Effector memory CD4-positive, alpha-beta T cell (primary cell): ENCODE data around the gene ITGB4.

ENCODE experiments used
- DNase-seq, 3 donors: peaks; one replicate each; pipeline ENCODE4 v3.0.0-alpha.2; 2020
- H3K27ac ChIP-seq: 2 replicates; pipeline ENCODE4 v1.7.0; 2013; ENCODE audit warnings: mild to moderate bottlenecking, low read length, moderate library complexity; ENCODE audit not compliant: insufficient read depth, poor library complexity, severe bottlenecking
- H3K27me3 ChIP-seq: replicated peaks from 2 replicates; pipeline ENCODE4 v1.7.0; 2013; ENCODE audit warnings: mild to moderate bottlenecking, low read length; ENCODE audit not compliant: insufficient read depth, control insufficient read depth, poor library complexity, severe bottlenecking
- H3K36me3 ChIP-seq: 2 replicates; pipeline ENCODE4 v1.7.0; 2013; ENCODE audit warnings: mild to moderate bottlenecking, low read length, moderate library complexity; ENCODE audit not compliant: control insufficient read depth, insufficient read depth
- H3K4me1 ChIP-seq: 2 replicates; pipeline ENCODE4 v1.7.0; 2013; ENCODE audit warnings: low read length, mild to moderate bottlenecking; ENCODE audit not compliant: control insufficient read depth, insufficient read depth, poor library complexity, severe bottlenecking
- H3K4me3 ChIP-seq: 2 replicates; pipeline ENCODE4 v1.7.0; 2013; ENCODE audit warnings: low read length, low read depth, mild to moderate bottlenecking; ENCODE audit not compliant: insufficient read depth, poor library complexity, severe bottlenecking
- H3K9me3 ChIP-seq: 2 replicates; pipeline ENCODE4 v1.7.0; 2013; ENCODE audit warnings: mild to moderate bottlenecking, low read length, moderate library complexity; ENCODE audit not compliant: control insufficient read depth

ITGB4 gene

DNA sequence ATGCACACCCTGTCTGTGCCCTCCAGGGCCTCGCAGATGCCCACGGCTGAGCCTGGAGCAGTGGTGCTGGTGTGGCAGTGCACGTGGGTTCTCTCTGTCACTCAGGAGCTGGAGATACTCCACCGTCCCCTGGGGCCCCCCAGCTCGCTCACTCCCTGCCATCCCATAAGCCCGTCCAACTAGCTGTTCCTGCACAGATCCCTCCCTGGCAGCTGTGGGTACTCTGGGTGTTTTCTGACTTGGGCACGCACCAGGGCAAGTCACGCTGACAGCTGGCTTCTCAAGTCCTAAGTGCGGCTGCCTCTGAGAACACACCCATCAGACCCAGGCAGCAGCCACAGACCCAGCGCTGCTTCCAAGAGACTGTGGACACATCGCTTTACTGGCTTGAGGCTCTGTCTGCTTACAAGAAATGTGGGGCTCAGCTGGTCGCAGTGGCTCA lies 25.4 kb upstream of the ITGB4 start:
- no peak overlapping the region for H3K27ac ChIP-seq
- H3K36me3 ChIP-seq = peaks cover 68% of the 10 kb centered on the region
- H3K27me3 ChIP-seq = no peaks in the 10 kb centered on the region
- no peaks in the 10 kb centered on the region for H3K4me1 ChIP-seq
- H3K9me3 ChIP-seq = no peaks in the 10 kb centered on the region
- DNase-seq = no peak
- H3K4me3 ChIP-seq = no peak overlapping the region

GRCh38 chr17:75697651-75698291 lies 23.5 kb upstream of the ITGB4 start:
- H3K4me3 ChIP-seq = no peak overlapping the region
- H3K27ac ChIP-seq = no peak overlapping the region

DNA sequence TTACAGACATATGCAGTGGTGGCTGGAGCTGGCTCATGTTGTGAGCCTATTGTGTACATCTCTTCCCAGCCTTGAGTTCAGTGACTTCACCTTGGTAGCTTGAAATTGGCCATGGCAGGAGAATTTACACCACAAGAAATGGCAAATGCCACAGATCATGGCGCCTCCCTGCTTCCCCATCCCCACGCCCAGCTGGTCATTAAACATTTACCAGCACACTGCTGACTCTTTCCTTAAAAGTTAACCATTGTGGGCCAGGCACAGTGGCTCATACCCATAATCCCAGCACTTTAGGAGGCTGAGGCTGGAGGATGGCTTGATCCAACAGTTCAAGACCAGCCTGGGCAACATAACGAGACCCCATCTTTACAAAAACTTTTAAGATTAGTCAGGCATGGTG lies 22.6 kb upstream of the ITGB4 start:
- Histone ChIP-seq H3K27ac (no peak overlapping the region), H3K4me1 (no peaks in the 10 kb centered on the region)
- no peak for DNase-seq

More at GRCh38 chr17:75697651-75698291, 23.5 kb upstream of the ITGB4 start:
- H3K9me3 ChIP-seq = no peaks in the 10 kb centered on the region
- peaks cover 72% of the 10 kb centered on the region for H3K36me3 ChIP-seq
- no peaks in the 10 kb centered on the region for H3K27me3 ChIP-seq
- no peak for DNase-seq
- H3K4me1 ChIP-seq = no peaks in the 10 kb centered on the region

GRCh38 chr17:75701288-75701687 lies 20.0 kb upstream of the ITGB4 start:
- H3K27ac ChIP-seq = no peak overlapping the region

More for the DNA sequence above, 22.6 kb upstream of the ITGB4 start:
- H3K36me3 ChIP-seq = peaks cover 73% of the 10 kb centered on the region
- no peak overlapping the region for H3K4me3 ChIP-seq
- H3K9me3 ChIP-seq = no peaks in the 10 kb centered on the region
- H3K27me3 ChIP-seq = no peaks in the 10 kb centered on the region

GRCh38 chr17:75703191-75703590 lies 18.1 kb upstream of the ITGB4 start:
- no peaks in the 10 kb centered on the region for H3K9me3 ChIP-seq
- H3K27ac ChIP-seq = no peak overlapping the region
- H3K4me3 ChIP-seq = no peak overlapping the region
- peaks cover 83% of the 10 kb centered on the region for H3K36me3 ChIP-seq
- H3K27me3 ChIP-seq = no peaks in the 10 kb centered on the region
- DNase-seq = no peak
- no peaks in the 10 kb centered on the region for H3K4me1 ChIP-seq

More at GRCh38 chr17:75701288-75701687, 20.0 kb upstream of the ITGB4 start:
- no peaks in the 10 kb centered on the region for H3K9me3 ChIP-seq
- peaks cover 83% of the 10 kb centered on the region for H3K36me3 ChIP-seq
- no peak for DNase-seq
- H3K4me3 ChIP-seq = no peak overlapping the region
- H3K4me1 ChIP-seq = no peaks in the 10 kb centered on the region
- H3K27me3 ChIP-seq = no peaks in the 10 kb centered on the region

DNA sequence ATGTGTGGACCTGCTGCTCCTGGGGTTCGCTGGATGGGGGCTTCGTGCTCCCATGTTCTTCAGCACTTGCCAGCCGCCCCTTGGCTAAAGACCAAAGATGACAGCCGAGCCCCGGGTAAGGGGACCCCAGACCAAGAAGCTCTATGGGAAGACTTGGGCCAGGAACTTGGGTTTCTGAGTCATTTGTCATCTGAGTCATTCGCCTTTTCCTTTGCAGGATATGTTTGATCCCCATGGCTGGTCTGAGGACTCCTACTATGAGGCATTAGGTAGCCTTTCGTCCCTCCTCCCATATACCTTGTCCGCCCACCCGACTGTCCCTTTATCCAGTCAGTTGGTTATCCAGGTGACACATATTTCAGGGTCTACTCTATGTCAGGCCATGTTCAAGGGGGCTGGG lies 17.7 kb upstream of the ITGB4 start:
- Histone ChIP-seq H3K36me3 (peaks cover 80% of the 10 kb centered on the region), H3K4me1 (no peaks in the 10 kb centered on the region), H3K9me3 (no peaks in the 10 kb centered on the region), H3K27me3 (no peaks in the 10 kb centered on the region), H3K27ac (no peak overlapping the region), H3K4me3 (no peak overlapping the region)
- no peak for DNase-seq

- no peak for DNase-seq
- no peaks in the 10 kb centered on the region for H3K4me1 ChIP-seq
Observed at GRCh38 chr17:75704963-75705875, 16.0 kb upstream of the ITGB4 start.

DNA sequence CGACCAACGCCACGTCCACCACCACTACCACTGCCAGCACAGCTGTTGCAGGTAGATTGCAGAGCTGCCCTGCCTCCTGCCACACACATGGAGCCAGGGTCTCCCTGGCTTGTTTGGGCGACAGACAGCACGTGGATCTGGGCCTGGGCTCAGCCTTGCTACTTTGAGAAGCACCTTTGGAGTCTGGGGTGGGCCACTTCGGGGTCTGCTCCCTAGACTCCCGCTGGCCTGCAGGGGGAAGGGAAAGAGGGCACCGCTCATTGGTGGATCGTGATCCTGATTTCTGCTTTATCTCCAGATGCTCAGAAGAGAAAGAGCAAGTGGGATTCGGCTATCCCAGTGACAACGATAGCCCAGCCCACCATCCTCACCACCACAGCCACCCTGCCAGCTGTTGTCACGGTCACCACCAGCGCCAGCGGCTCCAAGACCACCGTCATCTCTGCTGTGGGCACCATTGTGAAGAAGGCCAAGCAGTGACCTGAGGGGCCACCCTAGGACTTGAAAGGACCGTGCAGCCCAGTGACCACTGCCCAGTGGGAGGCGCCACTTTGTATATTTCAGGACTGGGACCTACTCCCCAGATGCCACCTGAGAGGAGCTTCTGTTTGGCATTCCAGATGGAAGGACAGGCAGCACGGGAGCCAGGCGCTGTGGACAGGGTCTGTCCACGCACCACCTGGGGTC lies 15.1 kb upstream of the ITGB4 start:
- no peak for DNase-seq
- no peaks in the 10 kb centered on the region for H3K27me3 ChIP-seq
- peaks cover 64% of the 10 kb centered on the region for H3K36me3 ChIP-seq
- no peak overlapping the region for H3K27ac ChIP-seq
- no peaks in the 10 kb centered on the region for H3K4me1 ChIP-seq
- H3K9me3 ChIP-seq = no peaks in the 10 kb centered on the region
- no peak overlapping the region for H3K4me3 ChIP-seq

More at GRCh38 chr17:75704963-75705875, 16.0 kb upstream of the ITGB4 start:
- Histone ChIP-seq H3K27ac (no peak overlapping the region), H3K4me3 (no peak overlapping the region), H3K9me3 (no peaks in the 10 kb centered on the region), H3K27me3 (no peaks in the 10 kb centered on the region), H3K36me3 (peaks cover 73% of the 10 kb centered on the region)

- no peak for DNase-seq
- no peak overlapping the region for H3K27ac ChIP-seq
- no peaks in the 10 kb centered on the region for H3K9me3 ChIP-seq
- no peaks in the 10 kb centered on the region for H3K27me3 ChIP-seq
- H3K4me3 ChIP-seq = no peak overlapping the region
- peaks cover 55% of the 10 kb centered on the region for H3K36me3 ChIP-seq
- H3K4me1 ChIP-seq = no peaks in the 10 kb centered on the region
Observed at GRCh38 chr17:75707079-75707571, 14.1 kb upstream of the ITGB4 start.
